A673 (cell line): Measurements from ENCODE around the gene AGO3.

Source experiments
- EZH2 ChIP-seq: fragments of 200-600 bp; sonication (generic); IDR thresholded peaks from 2 replicates; pipeline ENCODE4 v1.6.1; 2017; ENCODE audit warnings: borderline replicate concordance, low read depth, mild to moderate bottlenecking, mixed read lengths, antibody characterized with exemption, low read length; ENCODE audit not compliant: poor library complexity, severe bottlenecking
- TF ChIP-seq, protein P1 (sequence below): fragments of 300-800, 200-600 bp; sonication (generic); conservative IDR thresholded peaks from 2 replicates; pipeline ENCODE4 v1.5.1; 2017; ENCODE audit warnings: low read depth, mild to moderate bottlenecking, antibody characterized with exemption, low read length, moderate library complexity, mixed read lengths

DNA sequence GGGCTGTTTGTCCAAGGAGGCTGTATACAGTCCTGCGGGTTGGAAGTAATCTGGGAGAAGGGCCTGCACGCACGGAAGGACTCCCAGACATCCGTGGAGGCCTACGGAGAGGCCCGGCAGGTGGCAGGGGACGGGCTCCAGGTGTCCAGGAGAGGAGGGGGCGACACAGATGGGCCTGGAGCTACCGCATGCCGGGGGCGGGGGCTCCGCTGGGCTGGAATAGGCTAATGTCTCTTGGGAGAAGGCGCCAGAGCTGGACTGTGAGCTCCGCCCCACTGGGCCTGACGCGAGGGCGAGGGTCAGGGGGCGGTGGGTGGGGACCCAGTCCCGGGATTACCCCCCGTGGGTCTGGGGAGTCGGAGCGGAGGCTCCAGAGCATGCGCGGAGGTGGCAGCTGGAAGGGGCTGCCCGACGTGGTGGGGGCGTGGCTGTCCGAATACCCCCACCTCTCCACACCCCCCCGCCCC, 47.2 kb upstream of the AGO3 start:
- TF ChIP-seq, protein P1, sequence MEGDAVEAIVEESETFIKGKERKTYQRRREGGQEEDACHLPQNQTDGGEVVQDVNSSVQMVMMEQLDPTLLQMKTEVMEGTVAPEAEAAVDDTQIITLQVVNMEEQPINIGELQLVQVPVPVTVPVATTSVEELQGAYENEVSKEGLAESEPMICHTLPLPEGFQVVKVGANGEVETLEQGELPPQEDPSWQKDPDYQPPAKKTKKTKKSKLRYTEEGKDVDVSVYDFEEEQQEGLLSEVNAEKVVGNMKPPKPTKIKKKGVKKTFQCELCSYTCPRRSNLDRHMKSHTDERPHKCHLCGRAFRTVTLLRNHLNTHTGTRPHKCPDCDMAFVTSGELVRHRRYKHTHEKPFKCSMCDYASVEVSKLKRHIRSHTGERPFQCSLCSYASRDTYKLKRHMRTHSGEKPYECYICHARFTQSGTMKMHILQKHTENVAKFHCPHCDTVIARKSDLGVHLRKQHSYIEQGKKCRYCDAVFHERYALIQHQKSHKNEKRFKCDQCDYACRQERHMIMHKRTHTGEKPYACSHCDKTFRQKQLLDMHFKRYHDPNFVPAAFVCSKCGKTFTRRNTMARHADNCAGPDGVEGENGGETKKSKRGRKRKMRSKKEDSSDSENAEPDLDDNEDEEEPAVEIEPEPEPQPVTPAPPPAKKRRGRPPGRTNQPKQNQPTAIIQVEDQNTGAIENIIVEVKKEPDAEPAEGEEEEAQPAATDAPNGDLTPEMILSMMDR, result no peak
- TF ChIP-seq EZH2, result no peak
